ENCODE data around the gene WWOX. TPM values are rescaled to one million over a fixed set of nuclear protein-coding genes. Genes with fewer than 3 reads are reported as not detected.

The WWOX gene
- total and polyA plus RNA-seq, 2 donors (not counting 3 experiments of a cell fraction or from before 2014, with no cell fraction given): 6.2 to 12.5 TPM

GRCh38 chr16:78235876-78236275 lies 136.4 kb downstream of the WWOX start:
- intact Hi-C loops (cut with micrococcal nuclease): loop anchor here (1.0 to 5.0 kb wide), 2 partner anchors 113 to 1366 kb away; partner anchors contain the start of gene MAF
- DNase-seq (ENCODE audit: low read depth, low spot score) (no peak), FAIRE-seq (no peak)
- dilution Hi-C loops (cut with MboI; ENCODE audit: extremely low pct_ligation_motif_present, low sequenced_read_pairs): no loop called here
- no peaks in the 10 kb centered on the region for H3K36me3 ChIP-seq (ENCODE audit: control insufficient read depth in 2 of 2, extremely low read depth in 1 of 2, insufficient read depth in 2 of 2, low read length in 2 of 2)
- no peak overlapping the region for H2AFZ ChIP-seq (ENCODE audit: low read depth, low read length)
- no peaks in the 10 kb centered on the region for H3K79me2 ChIP-seq (ENCODE audit: control insufficient read depth, insufficient read depth, low read length)
- no peaks in the 10 kb centered on the region for H3K9me3 ChIP-seq (replicated peaks; ENCODE audit: control insufficient read depth, insufficient read depth, low read length)
- no TSS peak for BruUV-seq (replicated peaks)
- H3K27ac ChIP-seq (ENCODE audit: insufficient read depth, low read depth, low read length): no peak overlapping the region
- H3K9me1 ChIP-seq (replicated peaks; ENCODE audit: control insufficient read depth, extremely low read depth, insufficient read depth, low read length): no peaks in the 10 kb centered on the region
- no peaks in the 10 kb centered on the region for H3K27me3 ChIP-seq (ENCODE audit: control insufficient read depth in 2 of 2, insufficient read depth in 2 of 2, low read length in 2 of 2)
- no peaks in the 10 kb centered on the region for H3K4me1 ChIP-seq (ENCODE audit: control insufficient read depth, extremely low read depth, insufficient read depth, low read length)
- no peak overlapping the region for H3K9ac ChIP-seq (replicated peaks; ENCODE audit: extremely low read depth, insufficient read depth, low read length)
- ChIA-PET CTCF (interaction anchor here (0.6 to 1.5 kb wide), 3 partner anchors 88 to 112 kb away, joined by 3 to 6 read pairs (median 3); no protein-coding TSS in a partner anchor), POLR2A (no interaction called here)
- H3K4me3 ChIP-seq (replicated peaks in 1 of 3; ENCODE audit: insufficient read depth in 1 of 3, low read depth in 1 of 3, low read length in 3 of 3): no peak overlapping the region
- H4K20me1 ChIP-seq (replicated peaks; ENCODE audit: control insufficient read depth, extremely low read depth, insufficient read depth, low read length): no peaks in the 10 kb centered on the region
- no peak for TF ChIP-seq GATA2 (IDR thresholded peaks at IDR 0.05; ENCODE audit: insufficient read depth, insufficient read length, low read depth, low read length)
- no peak for TF ChIP-seq CTCF (IDR thresholded peaks at IDR 0.05; ENCODE audit: extremely low read depth in 1 of 2, insufficient read depth in 1 of 2, low read depth in 1 of 2, low read length in 2 of 2)
- TF ChIP-seq EZH2 (IDR thresholded peaks at IDR 0.05; ENCODE audit: borderline replicate concordance, low read depth, low read length, severe bottlenecking): no peak
- TF ChIP-seq FOS (IDR thresholded peaks at IDR 0.05; ENCODE audit: borderline replicate concordance, insufficient read depth, low read length): no peak
- no peak for TF ChIP-seq POLR2AphosphoS5 (IDR thresholded peaks at IDR 0.05; ENCODE audit: insufficient read depth, low read depth, low read length)
- no peak for TF ChIP-seq MYC (IDR thresholded peaks at IDR 0.05; ENCODE audit: low read depth, low read length)
- no peak for TF ChIP-seq MAX (IDR thresholded peaks at IDR 0.05; ENCODE audit: insufficient read depth, insufficient read length)
- TF ChIP-seq POLR2A (IDR thresholded peaks at IDR 0.05; ENCODE audit: low read depth, low read length): no peak
- TF ChIP-seq JUN (IDR thresholded peaks at IDR 0.05; ENCODE audit: borderline replicate concordance, insufficient read depth, insufficient read length, low read depth): no peak
- no peak overlapping the region for H3K4me2 ChIP-seq (ENCODE audit: insufficient read depth, low read length)
